DND-41 (cell line): ENCODE data around the gene TSEN15.

Experiments
- ATAC-seq: fragments of 200-7000 bp; cut with Tn5 transposase; 3 replicates; pipeline ENCODE4 v1.9.1; 2021; ENCODE audit warnings: low read depth; ENCODE audit not compliant: insufficient read depth
- DNase-seq: peaks from one replicate; pipeline ENCODE4 v3.0.0-alpha.2; 2020
- H2AFZ ChIP-seq: 2 replicates; pipeline ENCODE4 v1.6.0; 2012; ENCODE audit warnings: low read depth, low read length
- H3K27ac ChIP-seq: 2 replicates; pipeline ENCODE4 v1.5.1; 2012; ENCODE audit warnings: low read length, inconsistent platforms
- H3K27me3 ChIP-seq: fragments of 200-600 bp; sonication (generic); 2 replicates; pipeline ENCODE4 v1.6.0; 2012; ENCODE audit warnings: low read length, mild to moderate bottlenecking, inconsistent platforms; ENCODE audit not compliant: insufficient read depth, poor library complexity
- H3K36me3 ChIP-seq: 2 replicates; pipeline ENCODE4 v1.5.1; 2012; ENCODE audit warnings: low read length, inconsistent platforms; ENCODE audit not compliant: insufficient read depth
- H3K4me1 ChIP-seq: 2 replicates; pipeline ENCODE4 v1.5.1; 2012; ENCODE audit warnings: mild to moderate bottlenecking, low read length; ENCODE audit not compliant: insufficient read depth
- H3K4me2 ChIP-seq: 2 replicates; pipeline ENCODE4 v1.6.0; 2012; ENCODE audit warnings: mild to moderate bottlenecking, moderate library complexity, low read length, inconsistent platforms; ENCODE audit not compliant: insufficient read depth
- H3K4me3 ChIP-seq, 2 experiments: fragments of 200-600 bp in 1 of 2; shearing (Covaris generic) in 1 of 2; 2 replicates each; pipeline ENCODE4 v1.5.1; 2012 to 2016; ENCODE audit warnings: inconsistent platforms in 2 of 2, low read length in 2 of 2, mild to moderate bottlenecking in 2 of 2, low read depth in 1 of 2, moderate library complexity in 1 of 2
- H3K79me2 ChIP-seq: 2 replicates; pipeline ENCODE4 v1.6.0; 2012; ENCODE audit warnings: low read length, inconsistent platforms; ENCODE audit not compliant: insufficient read depth
- H3K9ac ChIP-seq: 2 replicates; pipeline ENCODE4 v1.6.0; 2012; ENCODE audit warnings: low read depth, mild to moderate bottlenecking, inconsistent platforms, low read length, moderate library complexity
- H3K9me3 ChIP-seq: 2 replicates; pipeline ENCODE4 v1.5.1; 2012; ENCODE audit warnings: low read length, moderate library complexity, mild to moderate bottlenecking, inconsistent platforms; ENCODE audit not compliant: insufficient read depth, severe bottlenecking
- H4K20me1 ChIP-seq: 2 replicates; pipeline ENCODE4 v1.6.0; 2012; ENCODE audit warnings: low read length; ENCODE audit not compliant: insufficient read depth
- EZH2 ChIP-seq: IDR thresholded peaks from 3 replicates; pipeline ENCODE4 v1.6.1; 2012; ENCODE audit warnings: borderline replicate concordance, low read depth, mild to moderate bottlenecking, moderate library complexity, low read length, inconsistent platforms; ENCODE audit not compliant: severe bottlenecking
- TF ChIP-seq, protein P1 (sequence below): IDR thresholded peaks from 2 replicates; pipeline ENCODE4 v1.5.1; 2012; ENCODE audit warnings: borderline replicate concordance, low read length, moderate library complexity, mild to moderate bottlenecking; ENCODE audit not compliant: poor library complexity, severe bottlenecking; ENCODE audit errors: extremely low read depth

TSEN15 gene

DNA sequence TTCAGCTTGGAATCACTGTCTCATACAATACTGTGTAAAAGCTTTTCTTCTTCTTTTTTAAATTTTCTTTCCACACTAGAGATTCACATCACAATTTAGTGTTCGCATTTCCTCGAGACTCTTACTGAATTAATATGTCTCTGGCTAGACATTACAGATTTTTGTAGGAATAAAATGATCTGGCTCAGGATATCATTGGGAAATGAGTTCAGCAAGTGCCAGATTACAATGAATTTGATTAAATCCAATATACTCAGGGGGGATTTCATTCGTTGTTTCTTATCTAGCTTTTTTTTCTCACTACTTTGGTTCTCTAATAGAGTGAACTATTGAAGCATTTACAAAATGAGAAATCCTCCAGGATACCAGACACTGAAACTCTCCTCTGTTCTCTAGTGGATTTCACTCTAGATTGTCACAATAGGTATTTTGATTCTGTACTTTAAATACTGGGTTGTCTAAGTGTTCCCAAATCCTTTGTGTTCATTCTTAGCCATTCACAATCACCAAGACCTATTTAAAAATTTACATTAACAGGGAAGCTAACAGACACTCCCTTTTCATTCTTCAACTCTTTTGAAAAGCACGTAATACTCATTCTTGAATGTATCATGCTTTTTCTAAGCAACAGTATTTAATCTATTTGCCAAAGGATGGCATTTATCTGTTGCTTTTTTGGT, 2.8 kb upstream of the TSEN15 start:
- H3K79me2 ChIP-seq, result peaks cover 21% of the 10 kb centered on the region
- peaks cover 22% of the 10 kb centered on the region for H3K4me1 ChIP-seq
- H3K9ac ChIP-seq, result no peak overlapping the region
- H3K36me3 ChIP-seq, result no peaks in the 10 kb centered on the region
- ATAC-seq, result no peak
- H3K27ac ChIP-seq, result no peak overlapping the region
- H4K20me1 ChIP-seq, result no peaks in the 10 kb centered on the region
- no peak overlapping the region for H3K4me3 ChIP-seq
- no peak overlapping the region for H3K4me2 ChIP-seq
- TF ChIP-seq, protein P1, sequence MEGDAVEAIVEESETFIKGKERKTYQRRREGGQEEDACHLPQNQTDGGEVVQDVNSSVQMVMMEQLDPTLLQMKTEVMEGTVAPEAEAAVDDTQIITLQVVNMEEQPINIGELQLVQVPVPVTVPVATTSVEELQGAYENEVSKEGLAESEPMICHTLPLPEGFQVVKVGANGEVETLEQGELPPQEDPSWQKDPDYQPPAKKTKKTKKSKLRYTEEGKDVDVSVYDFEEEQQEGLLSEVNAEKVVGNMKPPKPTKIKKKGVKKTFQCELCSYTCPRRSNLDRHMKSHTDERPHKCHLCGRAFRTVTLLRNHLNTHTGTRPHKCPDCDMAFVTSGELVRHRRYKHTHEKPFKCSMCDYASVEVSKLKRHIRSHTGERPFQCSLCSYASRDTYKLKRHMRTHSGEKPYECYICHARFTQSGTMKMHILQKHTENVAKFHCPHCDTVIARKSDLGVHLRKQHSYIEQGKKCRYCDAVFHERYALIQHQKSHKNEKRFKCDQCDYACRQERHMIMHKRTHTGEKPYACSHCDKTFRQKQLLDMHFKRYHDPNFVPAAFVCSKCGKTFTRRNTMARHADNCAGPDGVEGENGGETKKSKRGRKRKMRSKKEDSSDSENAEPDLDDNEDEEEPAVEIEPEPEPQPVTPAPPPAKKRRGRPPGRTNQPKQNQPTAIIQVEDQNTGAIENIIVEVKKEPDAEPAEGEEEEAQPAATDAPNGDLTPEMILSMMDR, result no peak
- TF ChIP-seq EZH2, result no peak
- no peak overlapping the region for H2AFZ ChIP-seq
- H3K27me3 ChIP-seq, result peaks cover 6% of the 10 kb centered on the region
- H3K9me3 ChIP-seq, result no peaks in the 10 kb centered on the region
- no peak for DNase-seq

DNA sequence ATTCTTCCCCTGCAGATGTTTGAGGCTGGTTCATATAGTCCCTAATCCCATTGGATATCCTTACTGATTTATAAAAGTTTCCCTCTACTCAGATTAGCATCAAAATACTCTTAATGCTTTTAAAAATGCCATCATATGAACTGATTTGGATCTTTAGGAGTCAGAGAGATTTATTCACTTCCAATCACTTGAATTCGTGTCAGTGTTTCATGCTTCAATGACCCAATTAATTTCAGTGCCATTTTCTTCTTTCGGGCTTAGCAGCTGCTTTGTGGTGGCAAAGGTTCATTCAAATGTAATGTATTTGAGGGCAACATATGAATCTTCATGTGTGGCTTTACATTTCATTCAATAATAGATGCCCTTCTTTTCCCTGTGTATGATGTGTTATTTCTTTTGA, 2.2 kb upstream of the TSEN15 start:
- ATAC-seq, result no peak
- TF ChIP-seq, protein P1, result no peak
- TF ChIP-seq EZH2, result no peak
- Histone ChIP-seq H3K4me1 (peaks cover 27% of the 10 kb centered on the region), H3K4me2 (no peak overlapping the region), H4K20me1 (no peaks in the 10 kb centered on the region), H3K4me3 (no peak overlapping the region), H3K79me2 (peaks cover 27% of the 10 kb centered on the region), H2AFZ (no peak overlapping the region), H3K36me3 (peaks cover under 1% of the 10 kb centered on the region; the same call in 1 of the 2 replicates), H3K27me3 (peaks cover 6% of the 10 kb centered on the region), H3K9ac (no peak overlapping the region), H3K9me3 (no peaks in the 10 kb centered on the region), H3K27ac (no peak overlapping the region)
- DNase-seq, result no peak

DNA sequence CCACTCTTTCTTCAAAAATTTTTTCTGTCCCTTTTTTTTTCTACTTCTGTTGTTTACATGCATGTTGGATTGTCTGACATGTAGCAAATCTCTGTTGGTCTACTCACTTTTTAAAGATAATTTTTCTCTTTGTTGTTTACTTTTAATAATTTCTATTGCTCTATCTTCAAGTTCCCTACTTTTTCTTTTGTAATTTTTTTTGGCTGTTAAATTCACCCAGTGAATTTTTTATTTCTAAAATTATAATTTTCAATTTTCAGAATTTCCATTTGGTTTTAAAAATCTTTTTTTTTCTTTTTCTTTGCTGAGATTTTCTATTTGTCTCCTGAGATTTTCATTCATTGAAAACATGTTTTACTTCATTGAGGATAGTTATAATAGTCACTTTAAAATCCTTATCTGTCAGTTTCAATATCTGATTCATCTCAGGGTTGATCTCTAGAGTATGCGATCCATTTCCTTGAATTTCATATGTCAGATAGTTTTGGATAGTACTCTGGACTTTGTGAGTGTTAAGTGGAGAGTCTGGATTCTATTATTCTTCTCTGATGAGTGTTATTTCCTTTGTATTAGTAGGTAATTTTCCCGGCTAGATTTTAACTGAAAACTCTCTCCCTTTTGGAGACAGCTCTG, 1.6 kb upstream of the TSEN15 start:
- Histone ChIP-seq H3K4me1 (peaks cover 31% of the 10 kb centered on the region), H4K20me1 (no peaks in the 10 kb centered on the region), H3K79me2 (peaks cover 32% of the 10 kb centered on the region), H3K36me3 (peaks cover 7% of the 10 kb centered on the region), H3K4me2 (no peak overlapping the region), H3K27me3 (peaks cover 6% of the 10 kb centered on the region), H3K9ac (no peak overlapping the region), H2AFZ (peak overlapping the region; percentile 86), H3K9me3 (no peaks in the 10 kb centered on the region), H3K4me3 (no peak overlapping the region), H3K27ac (no peak overlapping the region)
- DNase-seq (no peak), ATAC-seq (no peak)
- no peak for TF ChIP-seq EZH2
- TF ChIP-seq, protein P1, result no peak
